HCT116 (cell line): Measurements from ENCODE around the gene DOCK4. TPM values are rescaled to one million over a fixed set of nuclear protein-coding genes. Genes with fewer than 3 reads are reported as not detected.
A peak's percentile ranks its signal among the peaks of the same experiment; 100 is the strongest.

Experiments
- ATAC-seq: fragments of 200-7000 bp; cut with Tn5 transposase; 2 replicates; pipeline ENCODE4 v1.9.1; 2020; ENCODE audit warnings: mild to moderate bottlenecking, moderate library complexity
- BruUV-seq: library from RNA; stranded (reverse); fragments of 400-500 nt; replicated peaks from 2 replicates; lab custom pipeline; 2021; lab: Mats Ljungman, UMichigan
- CTCF ChIA-PET: fragments of 300-600 bp; sonication (Branson Sonifier 250); formaldehyde crosslinking; loops from one replicate; lab custom pipeline; 2021; ENCODE audit warnings: antibody characterized with exemption; lab: Charles Lee
- POLR2A ChIA-PET: fragments of 300-600, 350-600 bp; sonication (Branson Sonifier 250); formaldehyde crosslinking; loops from one replicate; lab custom pipeline; 2021; ENCODE audit warnings: antibody characterized with exemption; lab: Charles Lee
- RAD21 ChIA-PET, 2 experiments: fragments of 300-600 bp; sonication (Branson Sonifier 250); formaldehyde crosslinking; loops; one replicate each; lab custom pipeline; 2023; ENCODE audit warnings: low total read pairs in 2 of 2; ENCODE audit not compliant: uncharacterized antibody in 2 of 2, unreplicated experiment in 2 of 2, low non-redundant PET in 1 of 2; lab: Charles Lee
- DNase-seq: peaks from one replicate; pipeline ENCODE4 v3.0.0-alpha.2; 2010; ENCODE audit warnings: low read depth, low spot score
- H2AFZ ChIP-seq: fragments of 200-600 bp; shearing (Covaris generic), sonication (generic); 2 replicates; pipeline ENCODE4 v1.6.1; 2017; ENCODE audit warnings: low read depth, mixed run types, mixed read lengths, antibody characterized with exemption, low read length; ENCODE audit not compliant: poor library complexity, severe bottlenecking
- H3K27ac ChIP-seq: 2 replicates; pipeline ENCODE4 v1.5.1; 2012; ENCODE audit warnings: low read depth, low read length
- H3K27me3 ChIP-seq: fragments of 200-600 bp; sonication (generic); 2 replicates; pipeline ENCODE4 v1.6.1; 2016; ENCODE audit warnings: mixed run types, low read length, mixed read lengths; ENCODE audit not compliant: insufficient read depth
- H3K36me3 ChIP-seq, 2 experiments: fragments of 200-500 bp in 1 of 2; fragments of 200-600 bp in 1 of 2; sonication (Bioruptor generic) in 1 of 2; sonication (generic) in 1 of 2; 2 replicates each; pipeline versions ENCODE4 v1.5.1 to v1.6.1; 2014 to 2016; ENCODE audit warnings: low read length in 2 of 2, inconsistent platforms in 1 of 2, mixed read lengths in 1 of 2, mixed run types in 1 of 2; ENCODE audit not compliant: insufficient read depth in 2 of 2, control insufficient read depth in 1 of 2
- H3K4me1 ChIP-seq, 2 experiments: fragments of 200-600 bp in 1 of 2; sonication (generic) in 1 of 2; 2 replicates each; pipeline versions ENCODE4 v1.5.1 to v1.6.1; 2012 to 2017; ENCODE audit warnings: low read length in 2 of 2, inconsistent platforms in 1 of 2, mild to moderate bottlenecking in 1 of 2, mixed read lengths in 1 of 2, mixed run types in 1 of 2, moderate library complexity in 1 of 2; ENCODE audit not compliant: insufficient read depth in 2 of 2, control insufficient read depth in 1 of 2
- H3K4me2 ChIP-seq: fragments of 200-600 bp; sonication (generic); 2 replicates; pipeline ENCODE4 v1.6.1; 2017; ENCODE audit warnings: mixed run types, low read length, mixed read lengths
- H3K4me3 ChIP-seq, 2 experiments: fragments of 200-600 bp in 1 of 2; sonication (generic) in 1 of 2; replicated peaks in 1 of 2; 2 replicates each; pipeline ENCODE4 v1.5.1; 2011 to 2016; ENCODE audit warnings: low read length in 2 of 2, control low read depth in 1 of 2, low read depth in 1 of 2, mild to moderate bottlenecking in 1 of 2, mixed read lengths in 1 of 2, mixed run types in 1 of 2
- H3K79me2 ChIP-seq: fragments of 200-600 bp; sonication (generic); 2 replicates; pipeline ENCODE4 v1.6.1; 2017; ENCODE audit warnings: mild to moderate bottlenecking, mixed run types, low read length, moderate library complexity, mixed read lengths; ENCODE audit not compliant: insufficient read depth
- H3K9ac ChIP-seq: fragments of 200-600 bp; sonication (generic); 2 replicates; pipeline ENCODE4 v1.6.1; 2016; ENCODE audit warnings: low read length, mixed read lengths
- H3K9me2 ChIP-seq: fragments of 200-600 bp; sonication (generic), shearing (Covaris generic); 2 replicates; pipeline ENCODE4 v1.6.1; 2017; ENCODE audit warnings: mixed run types, mild to moderate bottlenecking, moderate library complexity; ENCODE audit not compliant: insufficient read depth
- H3K9me3 ChIP-seq, 2 experiments: fragments of 200-500 bp in 1 of 2; fragments of 200-600 bp in 1 of 2; sonication (Bioruptor generic) in 1 of 2; sonication (generic) in 1 of 2; 2 replicates each; pipeline ENCODE4 v1.6.1; 2014 to 2017; ENCODE audit warnings: low read length in 2 of 2, mixed read lengths in 2 of 2, inconsistent platforms in 1 of 2, low read depth in 1 of 2, mild to moderate bottlenecking in 1 of 2, mixed run types in 1 of 2, moderate library complexity in 1 of 2; ENCODE audit not compliant: control insufficient read depth in 1 of 2, insufficient read depth in 1 of 2
- H4K20me1 ChIP-seq: fragments of 200-600 bp; sonication (generic), shearing (Covaris generic); 2 replicates; pipeline ENCODE4 v1.6.1; 2017; ENCODE audit warnings: mixed run types, mild to moderate bottlenecking, moderate library complexity; ENCODE audit not compliant: insufficient read depth
- CEBPB ChIP-seq: IDR thresholded peaks from 2 replicates; pipeline ENCODE4 v1.6.1; 2012; ENCODE audit warnings: low read depth
- CTCF ChIP-seq, 3 experiments: fragments of 200-600 bp in 1 of 3; sonication (generic) in 1 of 3; IDR thresholded peaks in 2 of 3; conservative IDR thresholded peaks in 1 of 3; 2 replicates each; pipeline ENCODE4 v1.5.1; 2012 to 2017; ENCODE audit warnings: low read depth in 2 of 3, low read length in 2 of 3, antibody characterized with exemption in 1 of 3, borderline replicate concordance in 1 of 3, control low read depth in 1 of 3, mild to moderate bottlenecking in 1 of 3, mixed read lengths in 1 of 3, mixed run types in 1 of 3, moderate library complexity in 1 of 3; ENCODE audit not compliant: insufficient read depth in 1 of 3
- EGR1 ChIP-seq: IDR thresholded peaks from 2 replicates; pipeline ENCODE4 v1.6.1; 2012; ENCODE audit warnings: low read depth
- EZH2 ChIP-seq: fragments of 200-600 bp; sonication (generic); IDR thresholded peaks from 2 replicates; pipeline ENCODE4 v1.6.1; 2017; ENCODE audit warnings: antibody characterized with exemption, mixed run types
- EZH2phosphoT487 ChIP-seq: fragments of 200-600 bp; IDR thresholded peaks from 2 replicates; pipeline ENCODE4 v1.6.1; 2018; ENCODE audit warnings: antibody characterized with exemption, borderline replicate concordance
- FOSL1 ChIP-seq: IDR thresholded peaks from 2 replicates; pipeline ENCODE4 v1.6.1; 2012; ENCODE audit warnings: low read depth
- JUND ChIP-seq: IDR thresholded peaks from 2 replicates; pipeline ENCODE4 v1.6.1; 2012
- POLR2A ChIP-seq: IDR thresholded peaks from 2 replicates; pipeline ENCODE4 v1.7.0; 2011; ENCODE audit warnings: borderline replicate concordance; ENCODE audit not compliant: insufficient read depth, insufficient read length; ENCODE audit errors: extremely low read depth
- POLR2AphosphoS5 ChIP-seq: IDR thresholded peaks from 2 replicates; pipeline ENCODE4 v1.6.1; 2011; ENCODE audit warnings: mild to moderate bottlenecking, low read depth, low read length, moderate library complexity
- RAD21 ChIP-seq: IDR thresholded peaks from 2 replicates; pipeline ENCODE4 v1.6.1; 2012; ENCODE audit warnings: low read depth, mild to moderate bottlenecking
- SIN3A ChIP-seq: IDR thresholded peaks from 2 replicates; pipeline ENCODE4 v1.6.1; 2012; ENCODE audit warnings: low read depth
- SRF ChIP-seq: IDR thresholded peaks from 2 replicates; pipeline ENCODE4 v1.6.1; 2012; ENCODE audit warnings: low read depth
- TCF7L2 ChIP-seq: IDR thresholded peaks from 2 replicates; pipeline ENCODE4 v1.7.0; 2011; ENCODE audit warnings: borderline replicate concordance, inconsistent platforms; ENCODE audit not compliant: insufficient read depth, insufficient read length; ENCODE audit errors: extremely low read depth
- ZFX ChIP-seq: fragments of 450-650 bp; IDR thresholded peaks from 2 replicates; pipeline ENCODE4 v1.6.1; 2017
- intact Hi-C: fragments of 100-400 bp; cut with micrococcal nuclease; formaldehyde crosslinking; loops from 2 replicates; pipeline ENCODE4 v1.10.0; 2022
- total RNA-seq: library from RNA; stranded (reverse); gene quantifications from one replicate; pipeline ENCODE4 v1.2.1, GENCODE V29; 2021; ENCODE audit not compliant: unreplicated experiment
- TF ChIP-seq, protein P1 (sequence below): IDR thresholded peaks from 2 replicates; pipeline ENCODE4 v1.6.1; 2012

Gene DOCK4
- total RNA-seq, 1 experiment from 2014 or later, result 2.2 TPM

GRCh38 chr7:112204499-112205342 is 1.5 kb downstream of the DOCK4 start:
- ChIA-PET POLR2A (interaction anchor here (1.2 kb wide), 1 partner anchor 246 kb away, joined by 5 read pairs; the partner anchor contains the start of gene IFRD1), CTCF (no interaction called here), RAD21 (no interaction called here)
- peak overlapping the region; percentile 50 for H3K9ac ChIP-seq
- BruUV-seq, result TSS peak; percentile 41
- peak overlapping the region; percentile 62 to 73 for H3K4me3 ChIP-seq
- intact Hi-C loops, result loop anchor here (2.0 to 10.0 kb wide), 2 partner anchors 210 to 246 kb away; partner anchors contain the start of gene IFRD1
- peaks cover 18% of the 10 kb centered on the region for H3K79me2 ChIP-seq
- no peaks in the 10 kb centered on the region for H3K9me2 ChIP-seq
- no peak overlapping the region for H3K27ac ChIP-seq
- H4K20me1 ChIP-seq, result no peaks in the 10 kb centered on the region
- H3K4me2 ChIP-seq, result peak overlapping the region; percentile 99
- H3K4me1 ChIP-seq, result peaks cover 2 to 17% of the 10 kb centered on the region in 2 experiments; a peak in 3 of 4 replicates
- H2AFZ ChIP-seq, result peak overlapping the region; percentile 85
- H3K36me3 ChIP-seq, result no peaks in the 10 kb centered on the region
- no peak for ATAC-seq
- TF ChIP-seq POLR2AphosphoS5 (no peak), TCF7L2 (no peak), SRF (no peak), EZH2 (peak; percentile 94; the same call in 1 of the 2 replicates)
- no peaks in the 10 kb centered on the region for H3K9me3 ChIP-seq
- peaks cover 21% of the 10 kb centered on the region for H3K27me3 ChIP-seq
- no peak for DNase-seq

DNA sequence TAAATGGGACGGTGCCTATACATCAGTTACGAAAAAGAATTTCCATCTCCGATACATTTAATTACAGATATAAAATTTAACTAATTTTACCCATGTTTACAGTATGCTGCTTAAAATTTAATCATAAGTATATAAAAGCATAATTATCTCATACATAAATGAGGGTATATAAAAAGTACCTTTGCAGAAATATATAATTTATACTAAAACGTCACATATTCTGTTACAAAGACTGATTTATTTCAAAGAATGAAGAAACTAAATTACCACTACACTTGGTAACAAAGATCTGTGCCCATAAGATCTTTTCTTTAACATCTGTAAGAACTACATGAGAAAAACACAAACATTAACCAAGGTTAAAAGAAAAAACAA is 2.8 kb downstream of the DOCK4 start:
- H3K9me2 ChIP-seq, result no peaks in the 10 kb centered on the region
- H3K9ac ChIP-seq, result no peak overlapping the region
- intact Hi-C loops, result loop anchor here (10.0 kb wide), 1 partner anchor 211 kb away; no protein-coding TSS in a partner anchor
- H3K27me3 ChIP-seq, result peaks cover 21% of the 10 kb centered on the region
- H3K36me3 ChIP-seq, result no peaks in the 10 kb centered on the region
- H3K4me2 ChIP-seq, result no peak overlapping the region
- BruUV-seq, result no TSS peak
- no peak overlapping the region for H2AFZ ChIP-seq
- RAD21 ChIA-PET, result no interaction called here
- POLR2A ChIA-PET, result no interaction called here
- TF ChIP-seq EZH2phosphoT487 (no peak), CTCF (IDR thresholded peaks at IDR 0.05 in 2 of 3, conservative IDR thresholded peaks at IDR 0.05 in 1 of 3; ENCODE audit: borderline replicate concordance in 1 of 3, insufficient read depth in 1 of 3, low read depth in 2 of 3, low read length in 2 of 3) (no peak), JUND (no peak), EZH2 (no peak), ZFX (no peak), RAD21 (no peak), EGR1 (no peak), CEBPB (no peak), SIN3A (no peak), POLR2A (no peak), FOSL1 (no peak), TCF7L2 (no peak), SRF (no peak)
- TF ChIP-seq, protein P1, sequence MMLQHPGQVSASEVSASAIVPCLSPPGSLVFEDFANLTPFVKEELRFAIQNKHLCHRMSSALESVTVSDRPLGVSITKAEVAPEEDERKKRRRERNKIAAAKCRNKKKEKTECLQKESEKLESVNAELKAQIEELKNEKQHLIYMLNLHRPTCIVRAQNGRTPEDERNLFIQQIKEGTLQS, result no peak
- no peak overlapping the region for H3K27ac ChIP-seq
- CTCF ChIA-PET, result no interaction called here
- peaks cover 10% of the 10 kb centered on the region for H3K79me2 ChIP-seq
- ATAC-seq, result no peak
- H3K4me1 ChIP-seq, result peaks cover 2 to 22% of the 10 kb centered on the region in 2 experiments; a peak in 3 of 4 replicates
- no peaks in the 10 kb centered on the region for H4K20me1 ChIP-seq
- H3K4me3 ChIP-seq, result no peak overlapping the region
- H3K9me3 ChIP-seq, result no peaks in the 10 kb centered on the region
- DNase-seq, result no peak
